ENCODE results near the gene HINFP.

GRCh38 chr11:119108857-119109221 lies 12.5 kb upstream of the HINFP start:
- TF ChIP-seq CTCF (IDR thresholded peaks at IDR 0.05) (no peak), EP300 (IDR thresholded peaks at IDR 0.05) (no peak), POLR2A (IDR thresholded peaks at IDR 0.05) (no peak)

All from tibial nerve (tissue), 4 donors.